ENCODE data around the gene PRPF39. TPM values are rescaled to one million over a fixed set of nuclear protein-coding genes. Genes with fewer than 3 reads are reported as not detected.

Gene PRPF39
- polyA plus RNA-seq, 1 experiment = 26.4 TPM

DNA sequence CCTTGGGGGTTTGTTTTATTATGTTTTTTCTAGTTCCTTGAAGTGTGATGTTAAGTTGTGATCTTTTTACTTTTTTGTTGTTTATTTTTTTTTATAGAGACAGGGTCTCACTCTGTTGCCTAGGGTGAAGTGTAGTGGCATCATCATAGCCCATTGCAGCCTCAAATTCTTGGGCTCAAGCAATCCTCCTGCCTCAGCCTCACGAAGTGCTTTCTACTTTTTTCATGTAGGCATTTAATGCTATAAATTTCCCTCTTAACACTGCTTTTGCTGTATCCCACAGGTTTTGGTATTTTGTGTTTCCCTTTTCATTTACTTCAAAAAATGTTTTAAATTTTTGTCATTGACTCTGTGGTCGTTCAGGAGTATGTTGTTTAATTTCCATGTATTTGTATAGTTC lies 26.6 kb upstream of the PRPF39 start:
- Histone ChIP-seq H3K27me3 (ENCODE audit: control insufficient read depth, insufficient read depth, low read length) (no peaks in the 10 kb centered on the region), H3K36me3 (ENCODE audit: control insufficient read depth, insufficient read depth, low read length) (peaks cover 2% of the 10 kb centered on the region), H3K4me3 (ENCODE audit: low read depth, low read length) (no peak overlapping the region)
- TF ChIP-seq, protein P1, sequence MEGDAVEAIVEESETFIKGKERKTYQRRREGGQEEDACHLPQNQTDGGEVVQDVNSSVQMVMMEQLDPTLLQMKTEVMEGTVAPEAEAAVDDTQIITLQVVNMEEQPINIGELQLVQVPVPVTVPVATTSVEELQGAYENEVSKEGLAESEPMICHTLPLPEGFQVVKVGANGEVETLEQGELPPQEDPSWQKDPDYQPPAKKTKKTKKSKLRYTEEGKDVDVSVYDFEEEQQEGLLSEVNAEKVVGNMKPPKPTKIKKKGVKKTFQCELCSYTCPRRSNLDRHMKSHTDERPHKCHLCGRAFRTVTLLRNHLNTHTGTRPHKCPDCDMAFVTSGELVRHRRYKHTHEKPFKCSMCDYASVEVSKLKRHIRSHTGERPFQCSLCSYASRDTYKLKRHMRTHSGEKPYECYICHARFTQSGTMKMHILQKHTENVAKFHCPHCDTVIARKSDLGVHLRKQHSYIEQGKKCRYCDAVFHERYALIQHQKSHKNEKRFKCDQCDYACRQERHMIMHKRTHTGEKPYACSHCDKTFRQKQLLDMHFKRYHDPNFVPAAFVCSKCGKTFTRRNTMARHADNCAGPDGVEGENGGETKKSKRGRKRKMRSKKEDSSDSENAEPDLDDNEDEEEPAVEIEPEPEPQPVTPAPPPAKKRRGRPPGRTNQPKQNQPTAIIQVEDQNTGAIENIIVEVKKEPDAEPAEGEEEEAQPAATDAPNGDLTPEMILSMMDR (IDR thresholded peaks at IDR 0.05; ENCODE audit: insufficient read depth, low read depth, low read length) = no peak
- DNase-seq (ENCODE audit: low read depth) = no peak
- CTCF ChIA-PET = no interaction called here
- POLR2A ChIA-PET = no interaction called here

DNA sequence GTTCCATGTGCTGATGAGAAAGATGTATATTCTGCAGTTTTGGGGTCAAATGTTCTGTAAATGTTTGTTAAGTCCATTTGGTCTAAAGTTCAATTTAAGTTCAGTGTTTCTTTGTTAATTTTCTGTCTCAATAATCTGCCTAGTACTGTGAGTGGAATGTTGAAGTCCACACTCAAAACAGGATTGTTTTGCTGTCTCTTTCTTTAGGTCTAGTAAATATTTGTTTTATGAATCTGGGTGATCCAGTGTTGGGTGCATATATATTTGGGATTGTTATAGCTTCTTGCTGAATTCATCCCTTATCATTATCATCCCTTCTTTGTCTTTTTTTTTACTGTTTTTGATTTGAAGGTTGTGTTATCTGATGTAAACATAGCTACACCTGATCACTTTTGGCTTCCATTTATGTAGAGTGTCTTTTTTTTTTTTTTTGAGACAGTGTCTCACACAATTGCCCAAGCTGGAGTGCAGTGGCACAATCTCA lies 26.0 kb upstream of the PRPF39 start:
- CTCF ChIA-PET = no interaction called here
- no peak overlapping the region for H3K4me3 ChIP-seq (ENCODE audit: low read depth, low read length)
- H3K36me3 ChIP-seq (ENCODE audit: control insufficient read depth, insufficient read depth, low read length) = no peaks in the 10 kb centered on the region
- H3K27me3 ChIP-seq (ENCODE audit: control insufficient read depth, insufficient read depth, low read length) = no peaks in the 10 kb centered on the region
- TF ChIP-seq, protein P1 (IDR thresholded peaks at IDR 0.05; ENCODE audit: insufficient read depth, low read depth, low read length) = no peak
- POLR2A ChIA-PET = no interaction called here
- no peak for DNase-seq (ENCODE audit: low read depth)

DNA sequence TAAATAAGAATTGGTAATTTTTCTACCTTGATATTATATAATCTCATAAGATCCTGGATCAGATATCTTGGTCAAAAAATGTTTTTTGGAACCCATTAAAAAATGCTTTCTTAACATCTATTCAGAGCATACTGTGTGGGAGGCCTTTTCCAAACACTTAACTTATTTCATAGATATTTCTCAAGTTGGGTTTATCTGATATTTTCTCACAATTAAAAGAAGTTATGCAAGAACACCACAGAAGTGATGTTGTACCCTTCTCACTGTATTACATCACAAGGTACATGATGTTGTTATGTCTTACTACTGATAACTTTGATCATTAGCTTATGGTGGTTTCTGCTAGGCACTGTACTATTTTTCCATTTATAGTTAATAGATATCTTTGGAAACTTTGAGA lies 23.4 kb upstream of the PRPF39 start:
- H3K36me3 ChIP-seq (ENCODE audit: control insufficient read depth, insufficient read depth, low read length) = no peaks in the 10 kb centered on the region
- H3K27me3 ChIP-seq (ENCODE audit: control insufficient read depth, insufficient read depth, low read length) = no peaks in the 10 kb centered on the region
- TF ChIP-seq, protein P1 (IDR thresholded peaks at IDR 0.05; ENCODE audit: insufficient read depth, low read depth, low read length) = no peak
- H3K4me3 ChIP-seq (ENCODE audit: low read depth, low read length) = no peak overlapping the region
- no peak for DNase-seq (ENCODE audit: low read depth)
- ChIA-PET CTCF (no interaction called here), POLR2A (no interaction called here)

DNA sequence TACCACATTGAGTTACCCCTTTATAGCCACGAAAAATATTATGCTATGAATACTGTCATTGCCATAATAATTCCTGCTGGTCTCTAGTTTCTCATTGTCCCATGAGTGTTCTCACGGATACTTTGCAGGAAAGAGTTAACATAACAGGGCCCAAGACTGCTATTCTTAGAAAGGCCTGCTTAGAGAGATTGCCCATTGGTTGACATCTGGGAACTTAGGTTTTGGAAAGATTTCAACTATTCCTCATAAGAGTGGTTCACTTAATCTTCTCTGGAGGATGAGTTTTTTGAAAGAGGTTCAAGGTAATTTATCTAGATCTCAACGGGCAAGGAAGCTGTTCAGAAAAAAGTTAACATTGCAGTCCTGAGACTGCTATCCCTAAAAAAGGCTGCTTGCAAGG lies 18.4 kb upstream of the PRPF39 start:
- ChIA-PET CTCF (interaction anchor here (0.6 to 1.3 kb wide), 3 partner anchors 10 to 155 kb away, joined by 3 to 5 read pairs (median 4); no protein-coding TSS in a partner anchor), POLR2A (no interaction called here)
- Histone ChIP-seq H3K36me3 (ENCODE audit: control insufficient read depth, insufficient read depth, low read length) (no peaks in the 10 kb centered on the region), H3K27me3 (ENCODE audit: control insufficient read depth, insufficient read depth, low read length) (no peaks in the 10 kb centered on the region), H3K4me3 (ENCODE audit: low read depth, low read length) (no peak overlapping the region)
- no peak for DNase-seq (ENCODE audit: low read depth)
- TF ChIP-seq, protein P1 (IDR thresholded peaks at IDR 0.05; ENCODE audit: insufficient read depth, low read depth, low read length) = no peak

DNA sequence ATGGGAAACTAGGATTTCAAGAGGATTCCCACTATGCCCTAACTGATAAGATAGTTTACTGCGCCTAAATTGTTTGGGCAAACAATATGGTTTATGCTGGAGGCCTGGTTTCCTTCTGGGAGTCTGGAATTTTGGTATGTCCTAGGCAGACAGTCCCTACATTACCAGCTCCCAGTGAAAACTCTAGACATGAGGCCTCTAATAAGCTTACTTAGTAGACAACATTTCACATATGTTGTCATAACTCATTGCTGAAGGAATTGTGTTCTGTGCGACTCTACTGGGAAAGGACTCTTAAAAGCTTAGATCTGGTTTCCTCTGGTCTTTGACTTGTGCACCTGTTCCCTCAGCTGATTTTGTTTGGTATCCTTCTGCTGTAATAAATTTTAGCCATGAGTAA lies 18.0 kb upstream of the PRPF39 start:
- H3K4me3 ChIP-seq (ENCODE audit: low read depth, low read length) = no peak overlapping the region
- no peak for DNase-seq (ENCODE audit: low read depth)
- H3K36me3 ChIP-seq (ENCODE audit: control insufficient read depth, insufficient read depth, low read length) = no peaks in the 10 kb centered on the region
- H3K27me3 ChIP-seq (ENCODE audit: control insufficient read depth, insufficient read depth, low read length) = no peaks in the 10 kb centered on the region
- ChIA-PET CTCF (interaction anchor here (0.6 to 1.3 kb wide), 3 partner anchors 10 to 155 kb away, joined by 3 to 5 read pairs (median 4); no protein-coding TSS in a partner anchor), POLR2A (no interaction called here)
- TF ChIP-seq, protein P1 (IDR thresholded peaks at IDR 0.05; ENCODE audit: insufficient read depth, low read depth, low read length) = no peak
